Colonic mucosa (tissue), 4 donors: Measurements from ENCODE around the gene DLGAP4. TPM values are rescaled to one million over a fixed set of nuclear protein-coding genes. Genes with fewer than 3 reads are reported as not detected.

Source experiments
- DNase-seq: peaks from one replicate; pipeline ENCODE4 v3.0.0-alpha.2; 2020
- H3K27ac ChIP-seq: fragments of 200-600 bp; one replicate; pipeline ENCODE4 v1.8.0; 2021
- H3K27me3 ChIP-seq: fragments of 200-600 bp; one replicate; pipeline ENCODE4 v1.8.0; 2021
- H3K36me3 ChIP-seq: fragments of 200-600 bp; one replicate; pipeline ENCODE4 v1.8.0; 2021
- H3K4me1 ChIP-seq: fragments of 200-600 bp; one replicate; pipeline ENCODE4 v1.8.0; 2021; ENCODE audit warnings: mild to moderate bottlenecking
- H3K4me3 ChIP-seq: fragments of 200-600 bp; one replicate; pipeline ENCODE4 v1.8.0; 2021
- H3K9ac ChIP-seq, 2 donors: one replicate each; pipeline ENCODE4 v1.7.0; 2013; ENCODE audit warnings: control low read depth in 2 of 2, low read depth in 2 of 2, low read length in 2 of 2
- H3K9me3 ChIP-seq: fragments of 200-600 bp; one replicate; pipeline ENCODE4 v1.8.0; 2021
- intact Hi-C: fragments of 100-400 bp; cut with DNase I; formaldehyde crosslinking; loops from one replicate; pipeline ENCODE4 v1.14.1; 2022
- total RNA-seq, 2 donors: library from RNA; stranded (reverse); fragmentation: NEBNext Ultra II Directional in 1 of 2; extraction: Animal tissue kit (Norgen Biotek cat#: 25700) in 1 of 2; gene quantifications; one replicate each; pipeline ENCODE4 v1.2.1, GENCODE V29; 2021
- TF ChIP-seq, protein P1 (sequence below): fragments of 200-600 bp; IDR thresholded peaks from one replicate; pipeline ENCODE4 v1.8.0; 2022; ENCODE audit warnings: antibody characterized with exemption, mild to moderate bottlenecking
- donor health status: healthy.
- donor health status: DM: no; HTN: no; CAD: no.
- donor health status: DM: no; HTN: no; CAD: no.

The DLGAP4 gene
- total RNA-seq, 2 donors from 2014 or later = 43.1 to 48.6 TPM

GRCh38 chr20:36482044-36482473, 175.9 kb downstream of the DLGAP4 start:
- TF ChIP-seq, protein P1, sequence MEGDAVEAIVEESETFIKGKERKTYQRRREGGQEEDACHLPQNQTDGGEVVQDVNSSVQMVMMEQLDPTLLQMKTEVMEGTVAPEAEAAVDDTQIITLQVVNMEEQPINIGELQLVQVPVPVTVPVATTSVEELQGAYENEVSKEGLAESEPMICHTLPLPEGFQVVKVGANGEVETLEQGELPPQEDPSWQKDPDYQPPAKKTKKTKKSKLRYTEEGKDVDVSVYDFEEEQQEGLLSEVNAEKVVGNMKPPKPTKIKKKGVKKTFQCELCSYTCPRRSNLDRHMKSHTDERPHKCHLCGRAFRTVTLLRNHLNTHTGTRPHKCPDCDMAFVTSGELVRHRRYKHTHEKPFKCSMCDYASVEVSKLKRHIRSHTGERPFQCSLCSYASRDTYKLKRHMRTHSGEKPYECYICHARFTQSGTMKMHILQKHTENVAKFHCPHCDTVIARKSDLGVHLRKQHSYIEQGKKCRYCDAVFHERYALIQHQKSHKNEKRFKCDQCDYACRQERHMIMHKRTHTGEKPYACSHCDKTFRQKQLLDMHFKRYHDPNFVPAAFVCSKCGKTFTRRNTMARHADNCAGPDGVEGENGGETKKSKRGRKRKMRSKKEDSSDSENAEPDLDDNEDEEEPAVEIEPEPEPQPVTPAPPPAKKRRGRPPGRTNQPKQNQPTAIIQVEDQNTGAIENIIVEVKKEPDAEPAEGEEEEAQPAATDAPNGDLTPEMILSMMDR = no peak

DNA sequence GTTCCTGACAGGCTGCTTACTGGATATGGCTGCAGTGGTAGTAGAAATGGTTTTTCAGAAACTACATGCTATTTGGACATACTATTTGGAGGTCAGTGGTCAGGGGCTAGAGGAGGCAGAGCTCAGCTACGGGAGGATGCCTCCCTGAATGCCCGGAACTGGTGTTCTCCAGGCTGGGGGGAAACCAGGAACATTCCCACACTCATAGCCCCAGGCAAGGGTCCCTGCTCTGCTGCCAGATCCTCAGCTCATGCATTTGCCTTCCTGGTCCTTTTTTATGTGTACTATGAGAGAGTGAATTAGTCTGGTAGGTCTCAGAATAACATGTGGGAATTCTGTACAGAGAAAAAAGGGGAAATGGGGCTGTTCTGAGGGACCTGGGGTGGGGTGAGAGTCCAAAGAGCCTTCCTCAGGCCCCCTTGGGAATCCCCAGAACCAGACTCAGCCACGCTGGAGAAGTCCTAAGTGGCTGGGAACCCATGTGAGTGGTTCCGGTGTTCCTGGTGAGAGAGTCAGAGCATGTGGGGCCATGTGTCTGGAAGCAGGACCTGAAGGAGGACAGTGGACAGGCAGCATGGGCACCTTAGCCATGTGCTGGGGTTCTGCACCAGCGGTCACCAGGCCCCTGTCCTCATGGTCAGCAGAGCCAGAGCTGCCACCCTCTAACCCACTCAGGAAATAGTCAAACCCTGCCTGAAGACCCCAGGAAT, 177.2 kb downstream of the DLGAP4 start:
- Histone ChIP-seq H3K27ac (no peak overlapping the region), H3K4me1 (peaks cover 3% of the 10 kb centered on the region), H3K36me3 (no peaks in the 10 kb centered on the region), H3K9ac (no peak overlapping the region), H3K9me3 (no peaks in the 10 kb centered on the region), H3K4me3 (no peak overlapping the region), H3K27me3 (no peaks in the 10 kb centered on the region)
- TF ChIP-seq, protein P1 = no peak
- intact Hi-C loops = no loop called here
- DNase-seq = no peak

More at GRCh38 chr20:36482044-36482473, 175.9 kb downstream of the DLGAP4 start:
- no peak overlapping the region for H3K9ac ChIP-seq
- intact Hi-C loops = no loop called here
- H3K4me1 ChIP-seq = peaks cover 3% of the 10 kb centered on the region
- H3K27me3 ChIP-seq = no peaks in the 10 kb centered on the region
- no peak for DNase-seq
- no peak overlapping the region for H3K4me3 ChIP-seq
- H3K9me3 ChIP-seq = no peaks in the 10 kb centered on the region
- H3K36me3 ChIP-seq = no peaks in the 10 kb centered on the region
- no peak overlapping the region for H3K27ac ChIP-seq

DNA sequence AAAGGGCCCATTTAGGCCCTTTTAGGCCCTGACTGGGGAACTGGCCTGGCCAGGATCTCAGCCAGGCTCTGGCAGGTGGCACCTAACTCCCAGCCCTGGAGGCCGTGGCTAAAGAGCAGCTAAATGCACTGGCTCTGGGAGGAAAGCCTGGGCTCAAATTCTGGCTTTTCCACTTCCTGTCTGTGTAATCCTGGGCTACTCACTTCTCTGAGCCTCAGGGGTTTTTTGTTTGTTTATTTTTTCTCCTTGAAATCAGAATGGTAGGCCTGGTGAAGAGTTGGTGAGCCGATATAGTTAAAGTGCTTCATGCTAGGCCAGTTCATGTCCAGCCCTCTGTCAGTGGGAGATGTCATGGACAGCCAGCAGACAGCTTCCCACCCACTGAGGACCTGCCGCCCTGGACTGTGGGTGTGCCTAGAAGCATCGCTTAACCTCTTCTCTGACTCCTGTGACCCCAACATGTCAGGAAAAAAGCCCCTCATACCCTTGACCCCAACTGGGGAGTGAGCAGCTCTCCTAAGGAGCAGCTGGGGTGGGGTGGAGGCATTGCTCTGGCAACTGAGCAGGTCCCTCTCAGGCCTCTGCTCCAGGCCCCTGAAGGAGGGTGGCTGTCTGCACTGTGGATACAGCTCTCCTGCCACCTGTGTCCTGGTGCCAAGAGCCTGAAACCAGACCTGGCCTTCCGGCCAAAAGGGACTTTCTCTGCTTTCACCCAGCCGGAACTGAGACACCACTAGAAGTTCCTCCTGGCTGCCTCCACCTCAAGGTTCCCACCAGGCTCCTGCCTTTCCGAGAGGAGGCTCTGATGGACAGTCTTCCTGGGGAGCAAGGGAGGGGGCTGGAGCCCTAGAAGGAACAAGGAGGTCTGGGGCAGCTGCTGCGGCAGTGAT, 178.0 kb downstream of the DLGAP4 start:
- Histone ChIP-seq H3K4me1 (peaks cover 3% of the 10 kb centered on the region), H3K36me3 (no peaks in the 10 kb centered on the region), H3K27me3 (no peaks in the 10 kb centered on the region), H3K4me3 (no peak overlapping the region), H3K27ac (no peak overlapping the region), H3K9ac (no peak overlapping the region), H3K9me3 (no peaks in the 10 kb centered on the region)
- DNase-seq = no peak
- TF ChIP-seq, protein P1 = no peak
- intact Hi-C loops = no loop called here

- DNase-seq = no peak
- Histone ChIP-seq H3K27me3 (no peaks in the 10 kb centered on the region), H3K36me3 (no peaks in the 10 kb centered on the region), H3K27ac (no peak overlapping the region), H3K4me3 (no peak overlapping the region), H3K9me3 (no peaks in the 10 kb centered on the region), H3K9ac (no peak overlapping the region), H3K4me1 (peaks cover 3% of the 10 kb centered on the region)
- TF ChIP-seq, protein P1 = no peak
- intact Hi-C loops = no loop called here
Observed at GRCh38 chr20:36485286-36485685, 179.1 kb downstream of the DLGAP4 start.

GRCh38 chr20:36487069-36487468, 180.9 kb downstream of the DLGAP4 start:
- Histone ChIP-seq H3K27me3 (no peaks in the 10 kb centered on the region), H3K27ac (no peak overlapping the region), H3K9ac (no peak overlapping the region), H3K4me3 (no peak overlapping the region), H3K9me3 (no peaks in the 10 kb centered on the region), H3K36me3 (no peaks in the 10 kb centered on the region), H3K4me1 (peaks cover under 1% of the 10 kb centered on the region)
- TF ChIP-seq, protein P1 = no peak
- DNase-seq = no peak
- intact Hi-C loops = no loop called here
